OCI-LY3 (cell line): ENCODE data around the gene KCNAB1.

Experiments used
- CTCF ChIP-seq: fragments of 200-600, 300-600 bp; sonication (generic); IDR thresholded peaks from 2 replicates; pipeline ENCODE4 v1.5.1; 2014; ENCODE audit warnings: antibody characterized with exemption, low read length, low read depth
- EZH2phosphoT487 ChIP-seq: fragments of 200-600 bp; shearing (Covaris generic); IDR thresholded peaks from 2 replicates; pipeline ENCODE4 v1.6.1; 2018; ENCODE audit warnings: antibody characterized with exemption, mixed run types, low read depth

GRCh38 chr3:156349111-156349510 lies 228.7 kb downstream of the KCNAB1 start:
- TF ChIP-seq CTCF (no peak), EZH2phosphoT487 (no peak)
